Loucy (cell line): ENCODE data around the gene LRRC27.

Source experiments
- H2AFZ ChIP-seq: fragments of 200-600 bp; sonication (generic); 2 replicates; pipeline ENCODE4 v1.6.0; 2016; ENCODE audit warnings: antibody characterized with exemption, mild to moderate bottlenecking, low read length, moderate library complexity
- H3F3A ChIP-seq: fragments of 200-600 bp; 2 replicates; pipeline ENCODE4 v1.6.0; 2016; ENCODE audit warnings: antibody characterized with exemption, low read depth, mild to moderate bottlenecking
- H3K27me3 ChIP-seq: fragments of 200-600 bp; sonication (generic); 2 replicates; pipeline ENCODE4 v1.6.1; 2014; ENCODE audit warnings: low read length, mild to moderate bottlenecking; ENCODE audit not compliant: insufficient read depth, poor library complexity, severe bottlenecking
- H3K36me3 ChIP-seq: fragments of 200-600 bp; sonication (generic); 2 replicates; pipeline ENCODE4 v1.6.1; 2016; ENCODE audit warnings: low read length; ENCODE audit not compliant: insufficient read depth
- H3K4me1 ChIP-seq: fragments of 200-600 bp; sonication (generic); 2 replicates; pipeline ENCODE4 v1.5.1; 2014; ENCODE audit warnings: low read length, mild to moderate bottlenecking; ENCODE audit not compliant: insufficient read depth, poor library complexity, severe bottlenecking
- H3K4me2 ChIP-seq: fragments of 200-600 bp; sonication (generic); 2 replicates; pipeline ENCODE4 v1.6.0; 2014; ENCODE audit warnings: antibody characterized with exemption, low read length, low read depth, mild to moderate bottlenecking; ENCODE audit not compliant: poor library complexity, severe bottlenecking
- H3K4me3 ChIP-seq: fragments of 200-600 bp; sonication (generic); 2 replicates; pipeline ENCODE4 v1.5.1; 2014; ENCODE audit warnings: low read length, mild to moderate bottlenecking, mixed read lengths; ENCODE audit not compliant: poor library complexity, severe bottlenecking
- H3K79me2 ChIP-seq: fragments of 200-600 bp; sonication (generic); 2 replicates; pipeline ENCODE4 v1.6.1; 2014; ENCODE audit warnings: low read length; ENCODE audit not compliant: insufficient read depth
- H3K9ac ChIP-seq: fragments of 200-600 bp; sonication (generic); 2 replicates; pipeline ENCODE4 v1.6.0; 2014; ENCODE audit warnings: mild to moderate bottlenecking, low read depth, low read length, moderate library complexity; ENCODE audit not compliant: poor library complexity, severe bottlenecking
- H3K9me2 ChIP-seq: fragments of 200-600 bp; sonication (generic); replicated peaks from 2 replicates; pipeline ENCODE4 v1.6.1; 2016; ENCODE audit warnings: low read depth, low read length, mixed read lengths
- H3K9me3 ChIP-seq: fragments of 200-600 bp; sonication (generic); 2 replicates; pipeline ENCODE4 v1.6.1; 2014; ENCODE audit warnings: mild to moderate bottlenecking, antibody characterized with exemption, low read length, low read depth; ENCODE audit not compliant: insufficient read depth
- H4K20me1 ChIP-seq: fragments of 200-600 bp; sonication (generic); 2 replicates; pipeline ENCODE4 v1.6.0; 2014; ENCODE audit warnings: antibody characterized with exemption, low read length, mild to moderate bottlenecking; ENCODE audit not compliant: insufficient read depth, poor library complexity, severe bottlenecking
- EZH2phosphoT487 ChIP-seq: fragments of 200-600 bp; IDR thresholded peaks from 2 replicates; pipeline ENCODE4 v1.6.1; 2018; ENCODE audit warnings: antibody characterized with exemption, mild to moderate bottlenecking, moderate library complexity, borderline replicate concordance
- TF ChIP-seq, protein P1 (sequence below): fragments of 200-600 bp; sonication (generic); conservative IDR thresholded peaks from 2 replicates; pipeline ENCODE4 v1.5.1; 2014; ENCODE audit warnings: mild to moderate bottlenecking, antibody characterized with exemption, low read length

Gene LRRC27

DNA sequence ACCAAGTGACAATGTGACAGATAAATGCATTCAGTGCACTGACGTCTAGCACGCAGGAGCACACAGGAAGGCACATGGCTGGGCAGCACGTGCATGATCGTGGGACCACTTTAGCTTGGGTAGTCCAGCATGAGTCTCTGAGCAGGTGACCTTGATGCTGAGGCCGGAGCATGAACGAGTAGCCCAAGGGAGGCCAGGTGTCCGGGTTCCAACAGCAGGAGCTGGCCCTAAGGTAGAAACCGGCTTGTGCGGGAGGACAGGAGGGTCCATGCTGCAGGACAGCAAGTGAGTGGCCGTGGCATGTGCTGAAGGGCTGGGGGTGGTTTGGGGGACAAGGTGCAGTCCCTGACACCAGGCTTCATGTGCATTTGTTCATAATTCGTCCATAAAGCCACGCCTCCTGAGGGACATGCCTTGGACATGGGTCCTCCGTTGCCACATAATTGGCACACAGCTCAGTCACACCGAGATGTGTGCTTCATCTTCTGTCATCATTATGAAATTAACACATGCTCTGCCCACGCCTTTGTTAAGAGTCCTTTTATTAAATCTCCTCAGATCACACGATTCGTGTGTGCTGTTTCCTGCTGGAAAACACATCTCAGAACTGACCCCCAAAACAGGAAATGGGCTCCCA lies 21.2 kb upstream of the LRRC27 start:
- Histone ChIP-seq H3K4me3 (no peak overlapping the region), H3K9ac (no peak overlapping the region), H3K79me2 (no peaks in the 10 kb centered on the region), H2AFZ (no peak overlapping the region), H3K4me1 (no peaks in the 10 kb centered on the region), H3F3A (no peaks in the 10 kb centered on the region), H3K27me3 (no peaks in the 10 kb centered on the region), H3K4me2 (no peak overlapping the region), H3K9me2 (no peaks in the 10 kb centered on the region), H3K9me3 (no peaks in the 10 kb centered on the region; the same call in 1 of the 2 replicates), H4K20me1 (no peaks in the 10 kb centered on the region), H3K36me3 (no peaks in the 10 kb centered on the region)
- TF ChIP-seq, protein P1, sequence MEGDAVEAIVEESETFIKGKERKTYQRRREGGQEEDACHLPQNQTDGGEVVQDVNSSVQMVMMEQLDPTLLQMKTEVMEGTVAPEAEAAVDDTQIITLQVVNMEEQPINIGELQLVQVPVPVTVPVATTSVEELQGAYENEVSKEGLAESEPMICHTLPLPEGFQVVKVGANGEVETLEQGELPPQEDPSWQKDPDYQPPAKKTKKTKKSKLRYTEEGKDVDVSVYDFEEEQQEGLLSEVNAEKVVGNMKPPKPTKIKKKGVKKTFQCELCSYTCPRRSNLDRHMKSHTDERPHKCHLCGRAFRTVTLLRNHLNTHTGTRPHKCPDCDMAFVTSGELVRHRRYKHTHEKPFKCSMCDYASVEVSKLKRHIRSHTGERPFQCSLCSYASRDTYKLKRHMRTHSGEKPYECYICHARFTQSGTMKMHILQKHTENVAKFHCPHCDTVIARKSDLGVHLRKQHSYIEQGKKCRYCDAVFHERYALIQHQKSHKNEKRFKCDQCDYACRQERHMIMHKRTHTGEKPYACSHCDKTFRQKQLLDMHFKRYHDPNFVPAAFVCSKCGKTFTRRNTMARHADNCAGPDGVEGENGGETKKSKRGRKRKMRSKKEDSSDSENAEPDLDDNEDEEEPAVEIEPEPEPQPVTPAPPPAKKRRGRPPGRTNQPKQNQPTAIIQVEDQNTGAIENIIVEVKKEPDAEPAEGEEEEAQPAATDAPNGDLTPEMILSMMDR: no peak
- no peak for TF ChIP-seq EZH2phosphoT487

DNA sequence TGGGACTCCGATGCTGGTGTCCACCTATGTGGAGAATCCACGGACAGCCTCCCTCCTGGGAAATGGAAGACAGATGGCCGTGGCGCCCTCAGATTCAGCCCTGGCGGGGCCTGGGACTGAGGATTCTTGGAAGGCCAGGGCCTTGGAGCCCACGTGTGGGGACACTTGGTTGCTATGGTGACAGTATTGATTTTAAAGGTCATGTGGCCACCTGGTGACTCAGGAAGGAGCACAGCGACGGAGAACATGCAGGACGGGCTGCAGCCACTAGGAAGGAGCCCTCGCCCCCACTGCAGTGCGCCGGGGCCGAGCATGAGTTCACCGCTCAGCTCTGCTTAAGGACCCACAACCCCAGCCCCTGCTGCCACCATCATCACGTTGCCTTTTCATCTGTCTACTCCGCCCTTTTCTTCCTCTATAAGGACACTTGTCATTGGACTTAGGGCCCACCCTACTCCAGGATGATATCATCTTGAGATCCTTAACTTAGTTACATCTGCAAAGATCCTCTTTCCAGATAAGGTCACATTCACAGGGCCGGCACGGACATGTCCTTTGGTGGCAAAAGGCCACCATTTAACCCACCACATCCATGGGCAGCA lies 20.6 kb upstream of the LRRC27 start:
- H2AFZ ChIP-seq: no peak overlapping the region
- no peaks in the 10 kb centered on the region for H4K20me1 ChIP-seq
- no peaks in the 10 kb centered on the region for H3K27me3 ChIP-seq
- no peaks in the 10 kb centered on the region for H3K4me1 ChIP-seq
- no peak overlapping the region for H3K4me2 ChIP-seq
- no peaks in the 10 kb centered on the region; the same call in 1 of the 2 replicates for H3K9me3 ChIP-seq
- no peak overlapping the region for H3K9ac ChIP-seq
- no peak overlapping the region for H3K4me3 ChIP-seq
- H3K9me2 ChIP-seq: no peaks in the 10 kb centered on the region
- TF ChIP-seq, protein P1: no peak
- no peak for TF ChIP-seq EZH2phosphoT487
- no peaks in the 10 kb centered on the region for H3K79me2 ChIP-seq
- no peaks in the 10 kb centered on the region for H3K36me3 ChIP-seq
- no peaks in the 10 kb centered on the region for H3F3A ChIP-seq

DNA sequence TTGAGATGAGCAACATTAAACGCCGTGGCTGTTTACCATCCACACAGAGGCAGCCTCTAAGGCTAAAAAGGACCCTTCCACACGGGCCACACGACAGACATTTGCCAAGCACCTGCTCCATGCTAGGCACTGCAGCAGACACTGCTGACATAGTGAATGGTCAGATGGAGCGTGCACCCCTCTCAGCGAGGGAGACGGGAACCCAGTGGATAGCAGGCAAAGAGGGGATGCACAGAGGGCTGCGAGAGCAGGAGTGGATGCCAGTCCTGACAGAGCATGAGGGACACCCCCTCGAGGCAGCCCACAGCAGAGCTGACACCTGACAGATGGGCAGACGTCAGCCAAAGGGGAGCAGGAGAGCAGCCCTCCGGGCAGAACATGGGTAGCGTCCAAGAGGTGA lies 18.7 kb upstream of the LRRC27 start:
- H4K20me1 ChIP-seq: no peaks in the 10 kb centered on the region
- H2AFZ ChIP-seq: no peak overlapping the region
- H3K9me3 ChIP-seq: no peaks in the 10 kb centered on the region; the same call in 1 of the 2 replicates
- TF ChIP-seq EZH2phosphoT487: no peak
- TF ChIP-seq, protein P1: no peak
- H3K4me2 ChIP-seq: no peak overlapping the region
- no peaks in the 10 kb centered on the region for H3K4me1 ChIP-seq
- H3K79me2 ChIP-seq: no peaks in the 10 kb centered on the region
- no peak overlapping the region for H3K9ac ChIP-seq
- H3K27me3 ChIP-seq: no peaks in the 10 kb centered on the region
- H3K4me3 ChIP-seq: no peak overlapping the region
- no peaks in the 10 kb centered on the region for H3K9me2 ChIP-seq
- no peaks in the 10 kb centered on the region for H3F3A ChIP-seq
- H3K36me3 ChIP-seq: no peaks in the 10 kb centered on the region
